SK-N-SH (cell line): ENCODE results near the gene SCN8A. TPM values are rescaled to one million over a fixed set of nuclear protein-coding genes. Genes with fewer than 3 reads are reported as not detected.

Experiments
- CTCF ChIA-PET: fragments of 300-600, 350-600 bp; formaldehyde crosslinking; extraction: SDS; loops from one replicate; lab custom pipeline; 2021; lab: Yijun Ruan, JAX
- POLR2A ChIA-PET: fragments of 350-600 bp; sonication (Branson Sonifier 250); formaldehyde crosslinking; extraction: SDS; loops from one replicate; lab custom pipeline; 2020; ENCODE audit warnings: antibody characterized with exemption, inconsistent platforms; lab: Yijun Ruan, JAX
- DNase-seq: peaks from one replicate; pipeline ENCODE4 v3.0.0; 2012
- H2AFZ ChIP-seq: fragments of 200-600 bp; sonication (generic); 2 replicates; pipeline ENCODE4 v1.8.1; 2016; ENCODE audit warnings: antibody characterized with exemption, mild to moderate bottlenecking, low read depth
- H3F3A ChIP-seq: fragments of 200-600 bp; sonication (generic); replicated peaks from 2 replicates; pipeline ENCODE3; 2016; ENCODE audit warnings: antibody characterized with exemption, mild to moderate bottlenecking; ENCODE audit not compliant: insufficient read depth
- H3K27ac ChIP-seq, 2 experiments: fragments of 200-500 bp in 1 of 2; fragments of 200-600 bp in 1 of 2; sonication (Bioruptor generic) in 1 of 2; sonication (generic), shearing (Covaris generic) in 1 of 2; 2 replicates each; pipeline versions ENCODE4 v1.5.1 to v1.6.1; 2014 to 2016; ENCODE audit warnings: low read depth in 2 of 2, inconsistent platforms in 1 of 2, low read length in 1 of 2, mild to moderate bottlenecking in 1 of 2, mixed read lengths in 1 of 2
- H3K27me3 ChIP-seq: fragments of 200-600 bp; sonication (generic), shearing (Covaris generic); 2 replicates; pipeline ENCODE4 v1.6.1; 2016; ENCODE audit warnings: mixed run types; ENCODE audit not compliant: insufficient read depth
- H3K36me3 ChIP-seq, 2 experiments: fragments of 200-500 bp in 1 of 2; fragments of 200-600 bp in 1 of 2; sonication (Bioruptor generic) in 1 of 2; sonication (generic) in 1 of 2; replicated peaks in 1 of 2; 2 replicates each; pipeline versions ENCODE3 to v1.5.1; 2014 to 2016; ENCODE audit warnings: low read length in 1 of 2, mild to moderate bottlenecking in 1 of 2; ENCODE audit not compliant: insufficient read depth in 2 of 2, control insufficient read depth in 1 of 2
- H3K4me1 ChIP-seq, 2 experiments: fragments of 200-500 bp in 1 of 2; fragments of 200-600 bp in 1 of 2; sonication (Bioruptor generic) in 1 of 2; sonication (generic), shearing (Covaris generic) in 1 of 2; 2 replicates each; pipeline versions ENCODE4 v1.5.1 to v1.6.1; 2014 to 2016; ENCODE audit warnings: low read depth in 1 of 2, low read length in 1 of 2, mixed run types in 1 of 2; ENCODE audit not compliant: insufficient read depth in 2 of 2, control insufficient read depth in 1 of 2
- H3K4me2 ChIP-seq: fragments of 200-600 bp; sonication (generic), shearing (Covaris generic); 2 replicates; pipeline ENCODE4 v1.6.1; 2017; ENCODE audit warnings: mixed run types
- H3K4me3 ChIP-seq, 2 experiments: fragments of 200-500 bp in 1 of 2; fragments of 200-600 bp in 1 of 2; sonication (Bioruptor generic) in 1 of 2; sonication (generic), shearing (Covaris generic) in 1 of 2; 2 replicates each; pipeline versions ENCODE4 v1.5.1 to v1.8.1; 2014 to 2016; ENCODE audit warnings: low read depth in 2 of 2, inconsistent platforms in 1 of 2, low read length in 1 of 2, mild to moderate bottlenecking in 1 of 2, mixed read lengths in 1 of 2, moderate library complexity in 1 of 2
- H3K79me2 ChIP-seq: fragments of 200-600 bp; sonication (generic); 2 replicates; pipeline ENCODE4 v1.8.1; 2017; ENCODE audit warnings: mild to moderate bottlenecking; ENCODE audit not compliant: insufficient read depth
- H3K9ac ChIP-seq: fragments of 200-600 bp; sonication (generic); 2 replicates; pipeline ENCODE4 v1.6.1; 2017; ENCODE audit warnings: mixed run types
- H3K9me2 ChIP-seq: fragments of 200-600 bp; sonication (generic); 2 replicates; pipeline ENCODE4 v1.6.1; 2017; ENCODE audit warnings: mixed run types
- H3K9me3 ChIP-seq: fragments of 200-600 bp; sonication (generic); 2 replicates; pipeline ENCODE4 v1.6.1; 2017; ENCODE audit warnings: mixed run types, mild to moderate bottlenecking, moderate library complexity
- H4K20me1 ChIP-seq: fragments of 200-600 bp; sonication (generic); 2 replicates; pipeline ENCODE4 v1.6.1; 2017; ENCODE audit warnings: mild to moderate bottlenecking, mixed run types; ENCODE audit not compliant: insufficient read depth
- MEF2A ChIP-seq: IDR thresholded peaks from 2 replicates; pipeline ENCODE4 v1.4.0; 2012; ENCODE audit warnings: low read depth, borderline replicate concordance
- POLR2AphosphoS5 ChIP-seq: IDR thresholded peaks from 2 replicates; pipeline ENCODE4 v1.6.1; 2012; ENCODE audit warnings: low read depth, low read length
- RCOR1 ChIP-seq: fragments of 150-350 bp; IDR thresholded peaks from 2 replicates; pipeline ENCODE4 v1.6.1; 2017; ENCODE audit warnings: antibody characterized with exemption, low read length
- REST ChIP-seq: IDR thresholded peaks from 2 replicates; pipeline ENCODE4 v1.6.1; 2012; ENCODE audit warnings: mild to moderate bottlenecking, low read depth, low read length, moderate library complexity
- SIN3A ChIP-seq: IDR thresholded peaks from 2 replicates; pipeline ENCODE4 v1.6.1; 2012; ENCODE audit warnings: low read depth, mild to moderate bottlenecking, low read length, moderate library complexity, borderline replicate concordance
- TAF1 ChIP-seq: IDR thresholded peaks from 2 replicates; pipeline ENCODE4 v1.6.1; 2012; ENCODE audit warnings: low read depth, mild to moderate bottlenecking, low read length, moderate library complexity, borderline replicate concordance
- TCF12 ChIP-seq: IDR thresholded peaks from 2 replicates; pipeline ENCODE4 v1.4.0; 2012
- YY1 ChIP-seq: IDR thresholded peaks from 2 replicates; pipeline ENCODE4 v1.4.0; 2012; ENCODE audit warnings: low read depth, mild to moderate bottlenecking
- ZBTB33 ChIP-seq: IDR thresholded peaks from 2 replicates; pipeline ENCODE4 v1.4.0; 2012; ENCODE audit warnings: low read depth, borderline replicate concordance
- WGBS: methylation state at CpG from one replicate; pipeline ENCODE4 v1.1.6; 2017; ENCODE audit warnings: low lambda C conversion rate; 5-methylcytosine and 5-hydroxymethylcytosine counted together
- polyA plus RNA-seq, 3 experiments: library from polyadenylated mRNA; depleted of rRNA; stranded (reverse); fragments of >200 nt; gene quantifications; 2 replicates each; pipeline ENCODE4 v1.2.3, GENCODE V29; 2012

SCN8A gene
- polyA plus RNA-seq, 1 of the 3 experiments (the other 2 are of a cell fraction): 7.1 TPM

GRCh38 chr12:51669996-51670395, 79.0 kb downstream of the SCN8A start:
- CTCF ChIA-PET: interaction anchor here (0.6 to 1.4 kb wide), 2 partner anchors 14 to 150 kb away, joined by 4 to 5 read pairs; no protein-coding TSS in a partner anchor
- H3K4me1 ChIP-seq: no peaks in the 10 kb centered on the region
- WGBS: 96% methylated on average over 1 of the region's 1 CpG

GRCh38 chr12:51672334-51672733, 81.3 kb downstream of the SCN8A start:
- TF ChIP-seq SIN3A (no peak), REST (no peak), TAF1 (no peak), YY1 (no peak), POLR2AphosphoS5 (no peak), RCOR1 (no peak), TCF12 (no peak), MEF2A (no peak)
- H4K20me1 ChIP-seq: peaks cover 10% of the 10 kb centered on the region; the same call in 1 of the 2 replicates
- no peak for DNase-seq

More at GRCh38 chr12:51669996-51670395, 79.0 kb downstream of the SCN8A start:
- no peaks in the 10 kb centered on the region for H3K9me2 ChIP-seq
- H3K9me3 ChIP-seq: no peaks in the 10 kb centered on the region
- no peak overlapping the region for H2AFZ ChIP-seq
- POLR2A ChIA-PET: no interaction called here
- H3K9ac ChIP-seq: no peak overlapping the region
- H4K20me1 ChIP-seq: peaks cover 7% of the 10 kb centered on the region; the same call in 1 of the 2 replicates
- H3F3A ChIP-seq: no peaks in the 10 kb centered on the region
- H3K36me3 ChIP-seq: peaks cover 3 to 20% of the 10 kb centered on the region in 2 experiments
- no peak overlapping the region for H3K4me2 ChIP-seq
- TF ChIP-seq ZBTB33: no peak
- DNase-seq: no peak
- H3K27ac ChIP-seq: no peak overlapping the region
- H3K4me3 ChIP-seq: no peak overlapping the region
- H3K79me2 ChIP-seq: peaks cover 10% of the 10 kb centered on the region; the same call in 1 of the 2 replicates
- no peaks in the 10 kb centered on the region for H3K27me3 ChIP-seq

More at GRCh38 chr12:51672334-51672733, 81.3 kb downstream of the SCN8A start:
- ChIA-PET CTCF (no interaction called here), POLR2A (no interaction called here)
- WGBS: 70% methylated on average over 1 of the region's 1 CpG
- peaks cover 14% of the 10 kb centered on the region; the same call in 1 of the 2 replicates for H3K79me2 ChIP-seq
- H3K4me3 ChIP-seq: no peak overlapping the region
- no peaks in the 10 kb centered on the region for H3F3A ChIP-seq
- peaks cover 0 to under 1% of the 10 kb centered on the region in 2 experiments; a peak in 2 of 4 replicates for H3K4me1 ChIP-seq
- peaks cover 0 to 14% of the 10 kb centered on the region in 2 experiments for H3K36me3 ChIP-seq
- H3K9me3 ChIP-seq: no peaks in the 10 kb centered on the region
- no peak overlapping the region for H3K4me2 ChIP-seq
- H3K27ac ChIP-seq: no peak overlapping the region
- no peak overlapping the region for H3K9ac ChIP-seq
- no peaks in the 10 kb centered on the region for H3K9me2 ChIP-seq
- H2AFZ ChIP-seq: no peak overlapping the region
- H3K27me3 ChIP-seq: no peaks in the 10 kb centered on the region
